IPS-15b (cell line): ENCODE results near the gene IFI35.

Source experiments
- H3K27me3 ChIP-seq: one replicate; pipeline ENCODE4 v1.6.1; 2013; ENCODE audit warnings: low read length; ENCODE audit not compliant: control insufficient read depth, insufficient read depth
- H3K36me3 ChIP-seq: one replicate; pipeline ENCODE4 v1.6.1; 2013; ENCODE audit warnings: low read length; ENCODE audit not compliant: control insufficient read depth, insufficient read depth
- H3K4me1 ChIP-seq: one replicate; pipeline ENCODE4 v1.6.1; 2013; ENCODE audit warnings: mild to moderate bottlenecking, low read length; ENCODE audit not compliant: control insufficient read depth, insufficient read depth
- H3K4me3 ChIP-seq: one replicate; pipeline ENCODE4 v1.5.1; 2013; ENCODE audit warnings: low read depth, low read length
- H3K9ac ChIP-seq: one replicate; pipeline ENCODE4 v1.6.1; 2013; ENCODE audit warnings: low read depth, mild to moderate bottlenecking, low read length
- H3K9me3 ChIP-seq: one replicate; pipeline ENCODE4 v1.6.1; 2013; ENCODE audit warnings: mild to moderate bottlenecking, low read length; ENCODE audit not compliant: control insufficient read depth, insufficient read depth

IFI35 gene

DNA sequence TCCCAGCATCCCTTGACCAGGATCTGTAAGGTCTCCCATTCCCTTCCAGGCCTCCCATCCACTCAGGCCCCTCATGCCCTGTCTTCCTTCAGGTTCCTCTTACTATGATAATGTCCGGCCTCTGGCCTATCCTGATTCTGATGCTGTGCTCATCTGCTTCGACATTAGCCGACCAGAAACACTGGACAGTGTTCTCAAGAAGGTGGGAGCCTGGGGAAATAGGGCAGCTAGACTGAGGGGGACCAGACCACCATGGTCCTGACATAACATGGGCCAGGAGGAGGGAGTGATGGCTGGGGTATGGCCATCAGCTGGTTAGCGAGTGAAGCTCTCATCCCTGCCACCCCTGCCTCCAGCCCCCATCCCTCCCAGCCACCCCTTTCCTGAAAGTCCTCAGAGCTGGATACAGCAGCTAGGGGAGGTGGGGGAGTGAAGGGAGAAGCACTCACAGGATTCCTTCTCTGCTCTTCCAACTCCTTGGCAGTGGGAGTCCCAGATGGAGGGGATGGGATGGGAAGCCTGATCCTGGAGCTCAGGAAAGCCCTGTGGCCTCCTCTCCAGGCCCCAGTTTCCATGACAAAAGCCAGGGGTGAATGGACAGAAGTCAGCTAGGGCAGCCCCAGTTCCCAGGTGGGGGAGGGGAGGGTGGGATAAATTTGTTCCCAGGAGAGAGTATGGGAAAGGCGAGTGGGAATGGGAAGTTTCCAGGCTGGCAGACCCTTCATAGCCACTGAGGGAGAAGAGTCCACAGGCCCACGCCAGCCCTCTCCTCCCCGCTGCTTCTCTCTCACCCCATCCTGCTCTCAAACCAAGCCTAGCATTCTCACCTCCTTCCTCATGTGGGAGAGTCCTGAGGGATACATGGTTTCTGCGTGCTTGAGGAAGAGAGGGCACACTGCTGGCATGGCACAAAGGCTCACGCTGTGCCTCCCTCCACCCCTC is 20.8 kb downstream of the IFI35 start:
- Histone ChIP-seq H3K4me3 (peak overlapping the region; percentile 28), H3K4me1 (peaks cover 18% of the 10 kb centered on the region), H3K9ac (no peak overlapping the region), H3K36me3 (peaks cover 16% of the 10 kb centered on the region), H3K27me3 (no peaks in the 10 kb centered on the region), H3K9me3 (no peaks in the 10 kb centered on the region)

DNA sequence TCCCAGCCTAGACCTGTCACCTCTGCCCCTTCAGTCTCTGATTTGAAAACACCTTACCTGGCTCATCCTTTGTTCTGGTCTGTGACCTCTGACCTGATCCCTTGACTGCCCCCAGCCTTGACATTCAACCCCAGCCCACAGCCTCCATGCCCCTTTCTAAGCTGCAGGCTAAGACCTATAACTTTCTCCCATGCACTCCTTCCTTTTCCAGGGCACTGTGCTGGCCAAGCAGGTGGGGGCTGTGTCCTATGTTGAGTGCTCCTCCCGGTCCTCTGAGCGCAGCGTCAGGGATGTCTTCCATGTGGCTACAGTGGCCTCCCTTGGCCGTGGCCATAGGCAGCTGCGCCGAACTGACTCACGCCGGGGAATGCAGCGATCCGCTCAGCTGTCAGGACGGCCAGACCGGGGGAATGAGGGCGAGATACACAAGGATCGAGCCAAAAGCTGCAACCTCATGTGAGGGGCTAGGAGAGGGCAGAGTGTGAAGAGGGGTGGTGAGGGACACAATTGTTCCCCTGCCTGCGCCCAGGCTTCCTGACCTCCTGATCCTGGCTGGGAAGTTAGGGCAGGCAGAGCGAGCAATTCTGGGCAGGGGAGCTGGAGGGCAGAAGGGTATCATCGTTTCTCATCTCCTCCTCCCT is 21.8 kb downstream of the IFI35 start:
- H3K27me3 ChIP-seq = no peaks in the 10 kb centered on the region

DNA sequence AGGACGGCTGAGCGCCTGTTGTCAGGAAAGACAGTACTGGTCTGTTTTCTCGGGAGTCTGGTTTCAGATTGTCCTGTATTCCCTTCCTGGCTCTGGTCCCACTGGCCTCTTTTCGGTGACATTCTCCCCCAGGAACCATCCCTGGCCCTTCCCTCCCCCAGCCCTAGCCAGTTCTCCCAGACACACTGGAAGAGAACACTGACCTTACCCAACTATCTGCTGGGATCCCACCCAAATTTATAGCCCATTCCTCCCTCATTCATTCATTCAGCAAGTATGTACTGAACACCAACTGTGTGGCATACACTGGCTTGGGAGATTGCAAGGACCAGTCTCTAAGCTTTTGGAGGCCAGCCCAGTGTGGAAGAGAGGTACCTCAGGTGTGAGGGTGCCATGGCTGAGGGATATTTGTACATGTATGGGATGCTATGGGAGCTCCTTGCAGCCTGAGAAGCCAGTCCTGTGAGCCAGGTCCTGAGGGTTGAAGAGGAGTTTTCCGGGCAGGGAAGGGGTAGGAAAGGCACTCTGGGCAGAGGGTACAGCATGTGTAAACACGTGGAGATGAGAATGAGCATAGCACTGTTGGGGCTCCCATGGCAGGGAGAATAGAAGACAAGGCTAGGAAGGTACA is 23.7 kb downstream of the IFI35 start:
- Histone ChIP-seq H3K4me1 (peaks cover 32% of the 10 kb centered on the region), H3K9me3 (no peaks in the 10 kb centered on the region), H3K27me3 (no peaks in the 10 kb centered on the region), H3K36me3 (peaks cover 16% of the 10 kb centered on the region), H3K9ac (no peak overlapping the region), H3K4me3 (no peak overlapping the region)

More for the DNA sequence above, 21.8 kb downstream of the IFI35 start:
- no peaks in the 10 kb centered on the region for H3K9me3 ChIP-seq
- peaks cover 16% of the 10 kb centered on the region for H3K36me3 ChIP-seq
- H3K9ac ChIP-seq = no peak overlapping the region
- no peak overlapping the region for H3K4me3 ChIP-seq
- H3K4me1 ChIP-seq = peaks cover 19% of the 10 kb centered on the region

DNA sequence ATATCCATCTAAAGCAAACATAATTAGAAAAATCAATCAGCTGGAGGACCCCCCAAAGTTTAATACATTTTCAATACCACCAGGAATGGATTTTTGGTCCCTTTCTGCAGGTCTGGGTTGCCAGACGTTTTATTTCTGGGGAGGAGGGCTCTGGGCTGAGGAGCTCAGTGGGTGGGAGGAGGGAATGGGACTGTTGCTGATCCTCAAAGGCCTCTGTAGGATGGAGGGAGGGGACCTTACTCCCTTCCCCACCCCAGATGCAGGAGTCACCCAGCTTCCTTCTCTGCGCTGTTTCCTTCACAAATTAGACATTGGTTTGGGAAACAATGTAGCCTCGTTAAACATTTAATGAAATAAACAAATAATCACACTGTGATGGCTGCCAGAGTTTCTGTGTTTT is 25.1 kb downstream of the IFI35 start:
- H3K4me1 ChIP-seq = peaks cover 38% of the 10 kb centered on the region

DNA sequence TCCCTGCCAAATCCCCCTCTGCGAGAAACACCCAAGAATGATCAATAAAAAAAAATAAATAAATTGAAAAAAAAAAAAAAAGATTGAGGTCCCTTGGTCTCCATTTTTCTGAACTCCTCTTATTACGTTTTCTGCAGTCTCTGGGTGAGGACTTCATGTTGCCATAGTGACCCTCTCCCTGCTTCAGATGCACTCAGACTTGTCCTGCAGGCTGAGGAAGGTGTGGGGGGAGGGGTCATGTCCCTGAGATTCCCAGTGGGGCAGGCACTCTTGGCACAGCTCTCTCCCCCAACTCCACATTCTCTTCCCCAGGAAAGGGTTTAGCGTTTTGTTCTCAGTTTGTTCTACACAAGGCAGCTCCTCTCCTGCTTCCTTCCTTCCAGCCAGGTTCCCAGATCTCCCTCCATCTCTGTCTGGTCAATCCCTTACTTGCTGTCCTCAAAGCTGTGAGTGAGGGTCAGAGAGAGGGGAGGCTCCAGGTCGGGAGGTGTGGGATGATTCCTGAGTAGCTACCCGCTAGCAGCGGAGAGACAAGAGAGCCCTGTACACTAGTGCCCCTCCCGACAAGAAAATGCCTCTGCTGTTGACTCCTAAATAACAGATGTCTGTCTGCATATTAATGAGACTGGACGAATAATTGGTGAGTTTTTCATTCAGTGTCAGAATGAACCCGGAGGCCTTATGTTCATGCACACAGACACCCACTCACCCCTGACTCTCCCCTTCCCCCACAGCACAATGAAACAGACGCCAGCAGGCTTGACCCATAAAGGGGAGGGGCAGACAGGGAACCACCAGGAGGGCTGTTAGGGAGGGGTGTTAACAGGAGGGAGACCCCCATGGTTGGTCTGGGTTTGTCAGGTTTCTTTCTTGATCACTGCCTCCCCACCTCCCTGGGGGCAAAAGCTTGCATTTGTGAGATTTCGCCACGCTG is 27.6 kb downstream of the IFI35 start:
- H3K4me3 ChIP-seq = peak overlapping the region; percentile 49
- H3K27me3 ChIP-seq = no peaks in the 10 kb centered on the region
- peaks cover 1% of the 10 kb centered on the region for H3K36me3 ChIP-seq
- peak overlapping the region; percentile 13 for H3K9ac ChIP-seq
- peaks cover 27% of the 10 kb centered on the region for H3K4me1 ChIP-seq
- H3K9me3 ChIP-seq = no peaks in the 10 kb centered on the region

More for the DNA sequence above, 25.1 kb downstream of the IFI35 start:
- Histone ChIP-seq H3K9ac (no peak overlapping the region), H3K4me3 (no peak overlapping the region), H3K27me3 (no peaks in the 10 kb centered on the region), H3K36me3 (peaks cover 16% of the 10 kb centered on the region), H3K9me3 (no peaks in the 10 kb centered on the region)

DNA sequence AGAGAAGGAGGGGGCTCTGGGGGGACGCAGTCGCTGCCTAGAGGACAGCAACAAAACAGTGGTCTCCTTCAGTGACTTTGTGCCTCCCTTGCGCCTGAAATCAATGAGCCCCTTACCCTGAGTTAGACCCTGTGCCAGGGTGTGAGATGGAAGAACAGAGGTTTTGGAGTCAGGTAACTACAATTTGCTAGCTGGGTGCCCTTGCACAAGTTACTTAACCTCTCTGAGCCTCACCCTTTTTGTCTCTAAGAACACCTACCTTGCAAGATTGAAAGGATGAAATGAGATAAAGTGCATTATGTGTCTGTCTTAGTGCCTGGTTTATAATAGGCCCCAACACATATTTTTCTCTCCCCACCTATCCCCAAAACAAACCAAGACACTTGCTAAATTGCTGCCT is 28.3 kb downstream of the IFI35 start:
- no peaks in the 10 kb centered on the region for H3K9me3 ChIP-seq
- H3K36me3 ChIP-seq = no peaks in the 10 kb centered on the region
- H3K27me3 ChIP-seq = no peaks in the 10 kb centered on the region
- H3K4me1 ChIP-seq = peaks cover 26% of the 10 kb centered on the region
- H3K9ac ChIP-seq = no peak overlapping the region
- no peak overlapping the region for H3K4me3 ChIP-seq

DNA sequence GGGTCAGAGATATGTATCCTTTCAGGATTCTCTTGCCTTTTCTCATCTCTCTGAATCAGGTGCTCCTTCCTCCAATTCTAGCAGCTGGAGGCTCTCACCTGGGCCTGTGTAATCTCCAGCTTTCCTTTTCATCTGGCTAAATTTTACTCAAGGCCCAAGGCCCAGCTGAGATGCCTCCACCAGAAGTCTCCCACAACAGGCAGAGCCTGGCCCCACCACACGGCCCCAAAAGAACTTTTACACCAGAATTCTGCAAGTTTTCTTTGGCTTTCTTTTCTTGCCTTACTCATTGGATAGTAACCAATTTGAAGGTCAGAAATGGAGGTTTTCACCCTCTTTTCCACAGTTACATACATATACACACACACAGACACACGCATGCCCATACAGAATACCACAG is 33.1 kb downstream of the IFI35 start:
- Histone ChIP-seq H3K36me3 (no peaks in the 10 kb centered on the region), H3K9me3 (no peaks in the 10 kb centered on the region), H3K27me3 (no peaks in the 10 kb centered on the region), H3K4me1 (peaks cover 39% of the 10 kb centered on the region), H3K4me3 (no peak overlapping the region), H3K9ac (no peak overlapping the region)

DNA sequence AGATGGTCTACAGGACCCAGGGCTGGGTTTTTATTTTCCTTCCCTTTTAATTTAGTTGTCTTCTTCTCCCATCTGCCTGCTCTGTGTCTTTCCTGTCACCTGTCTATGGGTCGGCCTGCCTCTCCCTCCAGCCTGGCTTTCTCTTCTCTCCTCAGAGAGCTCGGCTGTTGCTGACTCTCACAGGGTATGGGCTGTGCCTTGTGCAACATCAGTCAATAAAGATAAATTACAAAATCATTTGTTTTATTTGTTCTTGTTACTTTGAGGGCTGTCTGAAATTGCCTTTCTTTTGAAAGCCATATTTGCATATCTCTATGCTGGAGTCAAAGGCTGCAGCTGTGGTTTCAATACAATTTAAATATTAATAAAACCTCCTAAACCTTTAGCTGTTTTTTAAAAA is 34.1 kb downstream of the IFI35 start:
- Histone ChIP-seq H3K9me3 (no peaks in the 10 kb centered on the region), H3K36me3 (no peaks in the 10 kb centered on the region), H3K9ac (no peak overlapping the region), H3K27me3 (no peaks in the 10 kb centered on the region), H3K4me1 (peaks cover 35% of the 10 kb centered on the region), H3K4me3 (no peak overlapping the region)

DNA sequence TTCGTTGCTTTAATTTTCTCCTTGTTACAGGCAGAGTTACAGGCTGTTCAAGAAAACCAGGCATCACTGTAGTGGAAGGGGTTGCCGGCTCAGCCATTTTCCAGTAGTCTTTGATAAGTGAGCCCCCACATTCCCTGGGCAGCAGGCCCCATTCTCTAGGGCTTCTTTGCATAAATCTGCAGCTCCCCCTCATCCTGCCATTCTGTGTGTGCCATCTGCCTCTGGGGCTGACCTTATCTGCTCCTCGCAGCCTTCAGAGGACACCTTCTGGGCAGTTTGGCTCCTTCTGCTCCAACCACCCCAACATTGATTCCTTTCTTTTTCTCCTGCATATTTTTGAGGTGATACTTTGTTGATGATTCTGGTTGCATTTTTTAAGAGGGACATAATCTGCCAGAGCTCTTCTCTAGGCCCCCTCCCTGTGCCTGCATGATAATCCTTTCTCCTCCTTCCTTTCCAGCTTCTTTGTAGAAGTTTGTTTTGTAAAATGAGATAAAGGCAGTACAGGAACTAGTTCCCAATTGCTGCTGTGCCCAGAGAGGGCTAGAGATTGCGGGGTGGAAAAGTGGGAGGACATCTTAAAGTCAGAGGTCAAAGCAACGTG is 35.5 kb downstream of the IFI35 start:
- no peaks in the 10 kb centered on the region for H3K36me3 ChIP-seq
- H3K4me3 ChIP-seq = no peak overlapping the region
- peak overlapping the region; percentile 8 for H3K9ac ChIP-seq
- H3K9me3 ChIP-seq = no peaks in the 10 kb centered on the region
- H3K4me1 ChIP-seq = peaks cover 31% of the 10 kb centered on the region
- no peaks in the 10 kb centered on the region for H3K27me3 ChIP-seq

DNA sequence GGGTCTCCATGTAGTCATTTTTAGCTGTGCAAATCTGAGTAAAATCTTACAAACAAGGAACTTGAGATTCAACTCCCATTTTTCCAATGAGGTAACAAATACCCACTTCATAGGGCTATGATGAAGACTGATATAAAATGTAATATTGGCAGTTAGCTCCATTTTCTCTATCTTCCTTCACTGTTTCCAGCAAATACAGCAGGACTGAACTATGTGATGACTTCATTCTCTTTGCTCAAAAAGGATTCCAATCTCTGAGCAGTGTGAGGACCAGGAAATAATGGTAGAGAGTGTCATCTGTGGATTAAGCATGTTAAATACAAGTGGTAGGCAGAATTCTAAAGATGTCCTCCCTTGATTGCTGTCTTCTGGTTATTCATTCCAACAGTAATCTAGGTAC is 36.7 kb downstream of the IFI35 start:
- no peaks in the 10 kb centered on the region for H3K9me3 ChIP-seq
- no peaks in the 10 kb centered on the region for H3K27me3 ChIP-seq
- H3K36me3 ChIP-seq = no peaks in the 10 kb centered on the region
- no peak overlapping the region for H3K4me3 ChIP-seq
- no peak overlapping the region for H3K9ac ChIP-seq
- peaks cover 31% of the 10 kb centered on the region for H3K4me1 ChIP-seq

DNA sequence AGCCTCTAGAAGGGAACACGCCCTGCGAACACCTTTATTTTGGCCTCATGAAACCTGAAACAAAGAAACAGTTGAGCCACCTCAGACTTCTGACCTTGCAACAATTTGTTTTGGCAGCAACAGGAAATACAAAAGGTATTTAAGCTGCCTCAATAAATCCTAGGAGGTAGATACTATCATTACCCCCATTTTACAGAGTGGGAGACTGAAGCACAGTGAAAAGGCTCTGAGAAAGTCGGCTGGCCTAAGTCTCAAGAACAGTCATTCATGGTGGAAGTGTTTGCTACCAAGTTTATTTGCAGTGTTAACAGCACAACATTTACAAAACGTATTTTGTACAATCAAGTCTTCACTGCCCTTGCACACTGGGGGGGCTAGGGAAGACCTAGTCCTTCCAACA is 37.4 kb downstream of the IFI35 start:
- no peaks in the 10 kb centered on the region for H3K9me3 ChIP-seq
- no peak overlapping the region for H3K4me3 ChIP-seq
- H3K36me3 ChIP-seq = no peaks in the 10 kb centered on the region
- no peak overlapping the region for H3K9ac ChIP-seq
- peaks cover 31% of the 10 kb centered on the region for H3K4me1 ChIP-seq
- no peaks in the 10 kb centered on the region for H3K27me3 ChIP-seq
